Neural crest cell (in vitro differentiated cells): ENCODE results near the gene SUFU. TPM values are rescaled to one million over a fixed set of nuclear protein-coding genes. Genes with fewer than 3 reads are reported as not detected.

Source experiments
- DNase-seq: peaks from one replicate; pipeline ENCODE4 v3.0.0; 2021; ENCODE audit warnings: low read depth, mixed read lengths, low spot score
- H3K27ac Mint-ChIP-seq: one replicate; pipeline ENCODE4 v1.8.0; 2021; ENCODE audit warnings: mild to moderate bottlenecking, mixed read lengths; ENCODE audit not compliant: unreplicated experiment
- H3K27me3 Mint-ChIP-seq: 2 replicates; pipeline ENCODE4 v1.8.0; 2021; ENCODE audit warnings: low read depth, mild to moderate bottlenecking, mixed read lengths
- H3K36me3 Mint-ChIP-seq: 2 replicates; pipeline ENCODE4 v1.8.0; 2021; ENCODE audit warnings: low read depth, mild to moderate bottlenecking, mixed read lengths
- H3K4me1 Mint-ChIP-seq: 2 replicates; pipeline ENCODE4 v1.8.0; 2021; ENCODE audit warnings: mixed read lengths
- H3K4me3 Mint-ChIP-seq: one replicate; pipeline ENCODE4 v1.8.0; 2021; ENCODE audit warnings: mild to moderate bottlenecking, mixed read lengths
- H3K9me3 Mint-ChIP-seq: 2 replicates; pipeline ENCODE4 v1.8.0; 2021; ENCODE audit warnings: mixed read lengths
- total RNA-seq: library from RNA; stranded (reverse); gene quantifications from 2 replicates; pipeline ENCODE4 v1.2.1, GENCODE V29; 2021
- TF ChIP-seq, protein P1 (sequence below): fragments of 200-600 bp; sonication (generic); conservative IDR thresholded peaks from 2 replicates; pipeline ENCODE4 v1.5.0; 2021; ENCODE audit warnings: antibody characterized with exemption, mild to moderate bottlenecking

The SUFU gene
- total RNA-seq, 1 donor from 2014 or later, result 27.1 TPM

DNA sequence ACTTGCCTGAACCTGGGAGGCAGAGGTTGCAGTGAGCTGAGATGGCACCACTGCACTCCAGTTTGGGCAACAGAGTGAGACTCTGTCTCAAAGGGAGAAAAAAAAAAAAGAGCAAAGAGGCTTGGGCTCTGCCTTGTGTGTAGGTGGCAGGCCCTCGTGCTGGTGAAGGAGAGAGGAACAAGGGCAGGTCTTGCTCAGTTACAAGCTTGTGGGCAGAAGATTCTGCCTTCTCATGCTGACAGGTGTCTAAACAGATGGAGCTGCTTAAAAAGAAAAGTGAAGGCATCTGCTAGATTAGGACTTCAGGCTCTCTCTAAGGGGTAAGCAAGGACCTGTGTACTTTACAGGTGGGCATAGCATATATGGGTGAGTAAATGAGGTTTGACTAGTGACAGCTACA is 75.0 kb downstream of the SUFU start:
- Mint-ChIP-seq H3K4me3 (no peak overlapping the region), H3K27ac (no peak overlapping the region), H3K36me3 (no peaks in the 10 kb centered on the region), H3K9me3 (no peaks in the 10 kb centered on the region), H3K27me3 (no peaks in the 10 kb centered on the region), H3K4me1 (peaks cover 52% of the 10 kb centered on the region)
- DNase-seq, result no peak
- TF ChIP-seq, protein P1, sequence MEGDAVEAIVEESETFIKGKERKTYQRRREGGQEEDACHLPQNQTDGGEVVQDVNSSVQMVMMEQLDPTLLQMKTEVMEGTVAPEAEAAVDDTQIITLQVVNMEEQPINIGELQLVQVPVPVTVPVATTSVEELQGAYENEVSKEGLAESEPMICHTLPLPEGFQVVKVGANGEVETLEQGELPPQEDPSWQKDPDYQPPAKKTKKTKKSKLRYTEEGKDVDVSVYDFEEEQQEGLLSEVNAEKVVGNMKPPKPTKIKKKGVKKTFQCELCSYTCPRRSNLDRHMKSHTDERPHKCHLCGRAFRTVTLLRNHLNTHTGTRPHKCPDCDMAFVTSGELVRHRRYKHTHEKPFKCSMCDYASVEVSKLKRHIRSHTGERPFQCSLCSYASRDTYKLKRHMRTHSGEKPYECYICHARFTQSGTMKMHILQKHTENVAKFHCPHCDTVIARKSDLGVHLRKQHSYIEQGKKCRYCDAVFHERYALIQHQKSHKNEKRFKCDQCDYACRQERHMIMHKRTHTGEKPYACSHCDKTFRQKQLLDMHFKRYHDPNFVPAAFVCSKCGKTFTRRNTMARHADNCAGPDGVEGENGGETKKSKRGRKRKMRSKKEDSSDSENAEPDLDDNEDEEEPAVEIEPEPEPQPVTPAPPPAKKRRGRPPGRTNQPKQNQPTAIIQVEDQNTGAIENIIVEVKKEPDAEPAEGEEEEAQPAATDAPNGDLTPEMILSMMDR, result no peak

DNA sequence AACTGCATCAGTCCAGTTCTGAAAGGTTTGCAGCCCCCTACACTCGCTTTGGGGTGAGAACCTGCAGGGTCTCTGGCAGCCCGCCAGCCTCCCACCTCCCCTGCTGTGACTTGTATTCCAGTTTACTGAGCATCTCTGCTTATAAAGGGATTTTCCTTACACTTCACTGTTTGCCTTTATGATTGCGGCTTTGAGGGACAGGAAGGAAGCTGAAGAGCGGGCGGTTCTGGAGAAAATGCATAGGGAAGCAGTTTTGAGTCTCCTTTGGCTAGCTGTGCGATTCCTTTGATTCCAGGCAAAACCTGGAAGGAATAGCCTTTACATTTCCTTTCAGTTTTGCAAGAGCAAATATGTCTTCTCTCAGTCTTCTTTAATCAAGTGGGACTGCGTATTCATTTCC is 75.6 kb downstream of the SUFU start:
- TF ChIP-seq, protein P1, result no peak
- Mint-ChIP-seq H3K27me3 (no peaks in the 10 kb centered on the region), H3K27ac (peak overlapping the region; percentile 35), H3K9me3 (no peaks in the 10 kb centered on the region), H3K36me3 (no peaks in the 10 kb centered on the region), H3K4me1 (peaks cover 54% of the 10 kb centered on the region), H3K4me3 (no peak overlapping the region)
- no peak for DNase-seq

DNA sequence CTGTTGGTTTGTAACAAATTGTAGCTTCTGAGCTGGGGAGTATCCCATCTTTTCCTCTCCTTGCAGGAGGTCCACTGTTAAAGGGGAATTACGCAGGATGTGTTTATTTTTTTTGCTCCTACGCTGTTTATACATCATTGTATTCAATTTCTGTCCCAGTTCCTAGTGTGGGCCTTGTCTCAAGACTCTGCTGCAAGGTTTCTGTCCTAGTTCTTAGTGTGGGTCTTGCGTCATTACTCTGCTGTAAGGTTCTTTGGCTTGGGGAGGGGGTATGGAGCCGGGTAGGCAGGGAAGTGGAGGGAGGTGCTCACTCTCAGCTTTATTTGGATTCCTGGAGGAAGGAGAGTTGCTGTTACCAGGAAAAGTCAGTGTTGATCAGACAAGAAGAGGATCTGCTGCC is 76.5 kb downstream of the SUFU start:
- peaks cover 54% of the 10 kb centered on the region for H3K4me1 Mint-ChIP-seq
- H3K27ac Mint-ChIP-seq, result no peak overlapping the region
- no peak for DNase-seq
- H3K4me3 Mint-ChIP-seq, result no peak overlapping the region
- no peaks in the 10 kb centered on the region for H3K36me3 Mint-ChIP-seq
- no peaks in the 10 kb centered on the region for H3K9me3 Mint-ChIP-seq
- TF ChIP-seq, protein P1, result no peak
- no peaks in the 10 kb centered on the region for H3K27me3 Mint-ChIP-seq

DNA sequence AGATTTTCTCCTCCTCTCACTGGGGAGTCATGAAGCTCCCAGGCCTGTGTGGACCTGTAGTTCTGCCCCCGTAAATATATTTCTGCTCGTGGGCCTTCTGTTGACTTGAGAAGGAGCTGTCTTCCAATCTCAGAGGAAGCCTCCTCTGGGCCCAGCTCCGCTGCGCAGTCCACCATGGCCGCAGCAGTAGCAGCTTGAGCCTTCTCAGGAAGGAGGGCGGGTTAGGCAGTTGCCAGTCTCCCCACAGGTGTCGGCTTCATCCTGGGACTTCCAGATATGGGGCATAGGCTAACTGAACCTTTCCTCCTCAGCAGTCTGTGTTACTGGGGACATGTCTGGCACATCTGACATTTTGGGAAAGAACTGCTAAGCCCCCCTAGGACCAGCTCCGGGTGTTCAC is 77.6 kb downstream of the SUFU start:
- H3K4me1 Mint-ChIP-seq, result peaks cover 54% of the 10 kb centered on the region
- no peaks in the 10 kb centered on the region for H3K9me3 Mint-ChIP-seq
- H3K36me3 Mint-ChIP-seq, result no peaks in the 10 kb centered on the region
- TF ChIP-seq, protein P1, result no peak
- no peak overlapping the region for H3K4me3 Mint-ChIP-seq
- DNase-seq, result no peak
- no peaks in the 10 kb centered on the region for H3K27me3 Mint-ChIP-seq
- no peak overlapping the region for H3K27ac Mint-ChIP-seq

DNA sequence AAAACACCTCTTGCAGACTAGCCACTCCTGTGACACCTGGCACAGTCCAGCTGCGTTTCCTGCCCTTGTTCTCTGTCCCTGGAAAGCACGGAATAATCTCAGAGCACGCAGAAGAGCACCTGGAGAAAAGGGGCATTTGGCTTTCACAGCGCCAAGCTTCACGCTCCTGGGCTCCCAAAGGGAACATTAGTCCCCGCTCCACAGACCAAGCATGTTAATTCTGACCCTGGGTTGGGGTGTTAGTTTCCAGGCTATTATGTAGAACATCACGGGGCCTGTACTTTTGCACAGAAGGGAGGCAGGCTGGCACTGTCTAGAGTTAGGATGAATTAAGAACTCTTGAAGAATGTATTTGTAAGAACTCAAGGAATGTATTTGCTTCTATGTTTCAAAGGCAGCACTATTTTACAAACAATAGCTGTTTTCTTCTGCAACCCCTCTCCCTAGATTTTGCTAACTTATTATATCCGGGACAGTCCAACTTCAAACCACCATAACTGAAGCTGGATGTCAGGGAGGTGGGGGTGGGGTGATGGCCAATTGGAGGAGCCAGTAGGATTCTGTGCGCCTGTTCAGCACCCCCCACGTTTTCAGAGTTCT is 78.3 kb downstream of the SUFU start:
- no peak for DNase-seq
- Mint-ChIP-seq H3K27me3 (no peaks in the 10 kb centered on the region), H3K9me3 (peaks cover 3% of the 10 kb centered on the region), H3K27ac (peak overlapping the region; percentile 90), H3K36me3 (peaks cover 3% of the 10 kb centered on the region), H3K4me3 (peak overlapping the region; percentile 49), H3K4me1 (peaks cover 54% of the 10 kb centered on the region)
- TF ChIP-seq, protein P1, result no peak
